GM21529 (cell line): ENCODE measurements around the gene TTLL5.
A peak's percentile ranks its signal among the peaks of the same experiment; 100 is the strongest.

Source experiments
- ATAC-seq: cut with Tn5 transposase; IDR thresholded peaks from one replicate; pipeline ENCODE4 v1.9.1; 2021; ENCODE audit not compliant: unreplicated experiment

The TTLL5 gene

GRCh38 chr14:75946785-75947184, 285.7 kb downstream of the TTLL5 start:
- no peak for ATAC-seq

- ATAC-seq, result no peak
Observed at GRCh38 chr14:75952489-75952888, 291.4 kb downstream of the TTLL5 start.

GRCh38 chr14:75959031-75959430, 298.0 kb downstream of the TTLL5 start:
- ATAC-seq, result no peak

- peak; percentile 78 for ATAC-seq
Observed at GRCh38 chr14:75960231-75960630, 299.2 kb downstream of the TTLL5 start.

- ATAC-seq, result no peak
Observed at GRCh38 chr14:75961662-75962061, 300.6 kb downstream of the TTLL5 start.

- no peak for ATAC-seq
Observed at GRCh38 chr14:75967866-75968265, 306.8 kb downstream of the TTLL5 start.

- ATAC-seq, result no peak
Observed at GRCh38 chr14:75968456-75968855, 307.4 kb downstream of the TTLL5 start.

- no peak for ATAC-seq
Observed at GRCh38 chr14:75969126-75969525, 308.1 kb downstream of the TTLL5 start.

- ATAC-seq, result no peak
Observed at GRCh38 chr14:75969891-75970290, 308.8 kb downstream of the TTLL5 start.

GRCh38 chr14:75970989-75971388, 309.9 kb downstream of the TTLL5 start:
- ATAC-seq, result no peak

GRCh38 chr14:75971509-75971908, 310.5 kb downstream of the TTLL5 start:
- no peak for ATAC-seq

GRCh38 chr14:75972801-75973421, 311.9 kb downstream of the TTLL5 start:
- ATAC-seq, result no peak

- ATAC-seq, result no peak
Observed at GRCh38 chr14:75976826-75977581, 316.0 kb downstream of the TTLL5 start.

- no peak for ATAC-seq
Observed at GRCh38 chr14:75977582-75977943, 316.5 kb downstream of the TTLL5 start.

GRCh38 chr14:75978249-75978731, 317.2 kb downstream of the TTLL5 start:
- ATAC-seq, result no peak

GRCh38 chr14:75979071-75979571, 318.1 kb downstream of the TTLL5 start:
- no peak for ATAC-seq

- no peak for ATAC-seq
Observed at GRCh38 chr14:75979648-75980565, 318.9 kb downstream of the TTLL5 start.

GRCh38 chr14:75980856-75981255, 319.8 kb downstream of the TTLL5 start:
- ATAC-seq, result no peak

GRCh38 chr14:75981426-75982265, 320.6 kb downstream of the TTLL5 start, which contains the start of gene TGFB3:
TGFB3 (minus strand) TSS chr14:75981995; CDS start chr14:75980893, 1,102 bp downstream.
- ATAC-seq, result peak; percentile 43
